HG02678 (cell line): ENCODE data around the gene MORC1.
"Not testable (repeated sequence)": the region's sequence is repeated elsewhere in the genome, so short reads cannot be mapped to it uniquely, and the experiment has no call there.

Source experiments
- ATAC-seq: cut with Tn5 transposase; IDR thresholded peaks from one replicate; pipeline ENCODE4 v1.9.1; 2021; ENCODE audit warnings: mild to moderate bottlenecking, moderate library complexity; ENCODE audit not compliant: unreplicated experiment

Gene MORC1

GRCh38 chr3:109117939-109118338 is at the start of gene MORC1:
Gene MORC1, minus strand, starts transcription at chr3:109118134. Its CDS starts 75 bp downstream, at chr3:109118059.
- ATAC-seq: no peak

- ATAC-seq: no peak
Measured at GRCh38 chr3:109165905-109166304, 48.0 kb upstream of the MORC1 start.

- ATAC-seq: no peak
Measured at GRCh38 chr3:109161487-109162123, 43.7 kb upstream of the MORC1 start.

- ATAC-seq: no peak
Measured at GRCh38 chr3:109155828-109156227, 37.9 kb upstream of the MORC1 start.

GRCh38 chr3:109154979-109155378 is 37.0 kb upstream of the MORC1 start:
- no peak for ATAC-seq

- ATAC-seq: no peak
Measured at GRCh38 chr3:109152320-109152719, 34.4 kb upstream of the MORC1 start.

- no peak for ATAC-seq
Measured at GRCh38 chr3:109149078-109149477, 31.1 kb upstream of the MORC1 start.

- no peak for ATAC-seq
Measured at GRCh38 chr3:109143646-109144045, 25.7 kb upstream of the MORC1 start.

GRCh38 chr3:109140318-109140717 is 22.4 kb upstream of the MORC1 start:
- no peak for ATAC-seq

GRCh38 chr3:109137761-109138160 is 19.8 kb upstream of the MORC1 start:
- ATAC-seq: no peak

GRCh38 chr3:109136523-109136922 is 18.6 kb upstream of the MORC1 start, which contains the start of gene C3orf85:
Gene C3orf85, plus strand, starts transcription at chr3:109136719. Its CDS starts 129 bp downstream, at chr3:109136848.
- no peak for ATAC-seq

- ATAC-seq: not testable (repeated sequence)
Measured at GRCh38 chr3:109133474-109133816, 15.5 kb upstream of the MORC1 start.

GRCh38 chr3:109132801-109133473 is 15.0 kb upstream of the MORC1 start:
- ATAC-seq: no peak

- ATAC-seq: no peak
Measured at GRCh38 chr3:109131276-109131675, 13.3 kb upstream of the MORC1 start.

GRCh38 chr3:109127553-109127952 is 9.6 kb upstream of the MORC1 start:
- ATAC-seq: no peak

- no peak for ATAC-seq
Measured at GRCh38 chr3:109125902-109126301, 8.0 kb upstream of the MORC1 start.

GRCh38 chr3:109122690-109123089 is 4.8 kb upstream of the MORC1 start:
- ATAC-seq: no peak

- no peak for ATAC-seq
Measured at GRCh38 chr3:109118584-109118983, 650 bp upstream of the MORC1 start.

- no peak for ATAC-seq
Measured at GRCh38 chr3:109116031-109116430, 1.9 kb downstream of the MORC1 start.

- no peak for ATAC-seq
Measured at GRCh38 chr3:109115451-109115850, 2.5 kb downstream of the MORC1 start.

- ATAC-seq: no peak
Measured at GRCh38 chr3:109114746-109115145, 3.2 kb downstream of the MORC1 start.

GRCh38 chr3:109112946-109113760 is 4.8 kb downstream of the MORC1 start:
- no peak for ATAC-seq
